ENCODE results near the gene FAM168A.

- TF ChIP-seq CTCF (IDR thresholded peaks at IDR 0.05; ENCODE audit: low read depth, low read length, missing input control) (no peak), FOXA1 (IDR thresholded peaks at IDR 0.05) (no peak)
Measured at GRCh38 chr11:73579641-73580434, 18.1 kb downstream of the FAM168A start.

Measured in liver (tissue), 2 donors.